DND-41 (cell line): ENCODE data around the gene ATF6B.

Experiments
- EZH2 ChIP-seq: IDR thresholded peaks from 3 replicates; pipeline ENCODE4 v1.6.1; 2012; ENCODE audit warnings: borderline replicate concordance, low read depth, mild to moderate bottlenecking, moderate library complexity, low read length, inconsistent platforms; ENCODE audit not compliant: severe bottlenecking
- TF ChIP-seq, protein P1 (sequence below): IDR thresholded peaks from 2 replicates; pipeline ENCODE4 v1.5.1; 2012; ENCODE audit warnings: borderline replicate concordance, low read length, moderate library complexity, mild to moderate bottlenecking; ENCODE audit not compliant: poor library complexity, severe bottlenecking; ENCODE audit errors: extremely low read depth

DNA sequence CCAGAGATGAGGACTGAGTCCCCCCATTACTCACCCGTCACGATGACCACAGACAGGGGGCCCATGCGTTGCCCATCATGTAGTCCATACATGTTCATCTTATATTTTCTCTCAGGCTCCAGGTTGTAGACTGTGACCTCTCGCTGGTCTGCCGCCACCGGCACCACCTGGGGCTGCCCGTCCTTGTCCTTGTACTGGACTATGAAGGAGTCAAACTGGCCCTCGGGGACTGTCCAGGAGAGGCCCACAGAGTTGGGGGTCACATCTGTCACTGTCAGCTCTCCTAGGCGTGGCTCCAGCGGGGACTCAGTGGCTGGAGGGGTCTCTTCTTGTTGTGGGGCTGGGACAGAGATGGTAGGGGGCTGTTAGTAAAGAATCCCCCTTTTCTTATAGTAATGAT lies 54.4 kb downstream of the ATF6B start:
- TF ChIP-seq, protein P1, sequence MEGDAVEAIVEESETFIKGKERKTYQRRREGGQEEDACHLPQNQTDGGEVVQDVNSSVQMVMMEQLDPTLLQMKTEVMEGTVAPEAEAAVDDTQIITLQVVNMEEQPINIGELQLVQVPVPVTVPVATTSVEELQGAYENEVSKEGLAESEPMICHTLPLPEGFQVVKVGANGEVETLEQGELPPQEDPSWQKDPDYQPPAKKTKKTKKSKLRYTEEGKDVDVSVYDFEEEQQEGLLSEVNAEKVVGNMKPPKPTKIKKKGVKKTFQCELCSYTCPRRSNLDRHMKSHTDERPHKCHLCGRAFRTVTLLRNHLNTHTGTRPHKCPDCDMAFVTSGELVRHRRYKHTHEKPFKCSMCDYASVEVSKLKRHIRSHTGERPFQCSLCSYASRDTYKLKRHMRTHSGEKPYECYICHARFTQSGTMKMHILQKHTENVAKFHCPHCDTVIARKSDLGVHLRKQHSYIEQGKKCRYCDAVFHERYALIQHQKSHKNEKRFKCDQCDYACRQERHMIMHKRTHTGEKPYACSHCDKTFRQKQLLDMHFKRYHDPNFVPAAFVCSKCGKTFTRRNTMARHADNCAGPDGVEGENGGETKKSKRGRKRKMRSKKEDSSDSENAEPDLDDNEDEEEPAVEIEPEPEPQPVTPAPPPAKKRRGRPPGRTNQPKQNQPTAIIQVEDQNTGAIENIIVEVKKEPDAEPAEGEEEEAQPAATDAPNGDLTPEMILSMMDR = no peak
- no peak for TF ChIP-seq EZH2
